Ishikawa (cell line): ENCODE results near the gene LPCAT1.

ENCODE experiments used
- CEBPB ChIP-seq: IDR thresholded peaks from 2 replicates; pipeline ENCODE4 v1.6.1; 2012
- CREB1 ChIP-seq: IDR thresholded peaks from 2 replicates; pipeline ENCODE4 v1.6.1; 2012; ENCODE audit warnings: low read depth
- EGR1 ChIP-seq: IDR thresholded peaks from 2 replicates; pipeline ENCODE4 v1.6.1; 2012
- EP300 ChIP-seq: IDR thresholded peaks from 2 replicates; pipeline ENCODE4 v1.6.1; 2012; ENCODE audit warnings: borderline replicate concordance
- FOXM1 ChIP-seq: IDR thresholded peaks from 2 replicates; pipeline ENCODE4 v1.6.1; 2012; ENCODE audit warnings: low read depth, borderline replicate concordance
- NFIC ChIP-seq: IDR thresholded peaks from 2 replicates; pipeline ENCODE4 v1.6.1; 2012
- RAD21 ChIP-seq: IDR thresholded peaks from 2 replicates; pipeline ENCODE4 v1.6.1; 2012; ENCODE audit warnings: low read depth
- TAF1 ChIP-seq: IDR thresholded peaks from 2 replicates; pipeline ENCODE4 v1.6.1; 2012; ENCODE audit warnings: low read depth, mild to moderate bottlenecking
- TCF12 ChIP-seq: IDR thresholded peaks from 2 replicates; pipeline ENCODE4 v1.6.1; 2012; ENCODE audit warnings: low read depth
- TEAD4 ChIP-seq: IDR thresholded peaks from 2 replicates; pipeline ENCODE4 v1.6.1; 2012
- YY1 ChIP-seq: IDR thresholded peaks from 2 replicates; pipeline ENCODE4 v1.6.1; 2012; ENCODE audit warnings: low read depth
- ZBTB7A ChIP-seq: IDR thresholded peaks from 2 replicates; pipeline ENCODE4 v1.6.1; 2012; ENCODE audit warnings: low read depth
- TF ChIP-seq, protein P1 (sequence below): IDR thresholded peaks from 2 replicates; pipeline ENCODE4 v1.6.1; 2012
- TF ChIP-seq, protein P2 (sequence below): IDR thresholded peaks from 2 replicates; pipeline ENCODE4 v1.6.1; 2012; ENCODE audit warnings: low read depth, mild to moderate bottlenecking
- TF ChIP-seq, protein P3 (sequence below): IDR thresholded peaks from 2 replicates; pipeline ENCODE4 v1.6.1; 2012

LPCAT1 gene

DNA sequence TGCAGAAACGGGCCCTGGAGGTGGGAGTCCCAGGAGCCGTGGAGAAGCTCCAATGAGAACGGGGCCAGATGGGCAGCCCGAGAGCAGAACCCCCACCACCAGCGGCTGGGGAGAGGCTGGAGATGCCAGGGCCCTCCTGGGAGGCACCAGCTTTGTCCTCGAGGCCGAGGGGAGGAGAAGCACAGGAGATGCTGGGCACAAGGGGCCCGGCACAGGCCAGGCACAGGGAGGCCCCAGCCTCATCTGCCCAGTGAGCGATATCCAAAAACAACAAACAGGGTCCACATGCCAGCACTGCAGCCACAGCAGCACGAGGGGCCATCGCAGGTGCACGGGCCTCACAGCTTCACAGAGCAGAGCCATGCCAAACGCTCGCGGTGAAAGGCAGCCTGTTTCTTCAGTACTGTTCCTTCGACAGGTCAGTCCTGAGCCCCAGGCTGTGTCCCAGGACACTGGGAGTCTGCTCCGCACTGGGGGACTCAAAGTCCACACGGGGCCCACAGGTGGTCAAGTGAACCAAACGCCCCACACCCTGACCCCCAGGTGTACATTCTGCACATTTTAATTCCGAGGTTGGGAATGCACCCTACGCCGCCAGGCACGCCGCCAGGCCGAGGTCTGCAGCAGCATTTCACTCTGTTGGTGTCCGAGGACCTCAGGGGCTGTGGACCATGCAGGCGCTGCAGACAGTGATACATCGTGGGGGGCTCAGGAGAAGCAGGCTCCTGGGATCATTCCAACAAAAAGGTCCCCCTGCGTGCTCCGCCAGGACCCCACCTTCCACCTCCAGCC lies 9.5 kb downstream of the LPCAT1 start:
- no peak for TF ChIP-seq FOXM1
- no peak for TF ChIP-seq ZBTB7A
- no peak for TF ChIP-seq TEAD4
- TF ChIP-seq YY1, result no peak
- TF ChIP-seq RAD21, result no peak
- TF ChIP-seq, protein P1, sequence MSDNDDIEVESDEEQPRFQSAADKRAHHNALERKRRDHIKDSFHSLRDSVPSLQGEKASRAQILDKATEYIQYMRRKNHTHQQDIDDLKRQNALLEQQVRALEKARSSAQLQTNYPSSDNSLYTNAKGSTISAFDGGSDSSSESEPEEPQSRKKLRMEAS, result no peak
- no peak for TF ChIP-seq CEBPB
- no peak for TF ChIP-seq EP300
- no peak for TF ChIP-seq CREB1
- no peak for TF ChIP-seq TAF1
- TF ChIP-seq, protein P2, sequence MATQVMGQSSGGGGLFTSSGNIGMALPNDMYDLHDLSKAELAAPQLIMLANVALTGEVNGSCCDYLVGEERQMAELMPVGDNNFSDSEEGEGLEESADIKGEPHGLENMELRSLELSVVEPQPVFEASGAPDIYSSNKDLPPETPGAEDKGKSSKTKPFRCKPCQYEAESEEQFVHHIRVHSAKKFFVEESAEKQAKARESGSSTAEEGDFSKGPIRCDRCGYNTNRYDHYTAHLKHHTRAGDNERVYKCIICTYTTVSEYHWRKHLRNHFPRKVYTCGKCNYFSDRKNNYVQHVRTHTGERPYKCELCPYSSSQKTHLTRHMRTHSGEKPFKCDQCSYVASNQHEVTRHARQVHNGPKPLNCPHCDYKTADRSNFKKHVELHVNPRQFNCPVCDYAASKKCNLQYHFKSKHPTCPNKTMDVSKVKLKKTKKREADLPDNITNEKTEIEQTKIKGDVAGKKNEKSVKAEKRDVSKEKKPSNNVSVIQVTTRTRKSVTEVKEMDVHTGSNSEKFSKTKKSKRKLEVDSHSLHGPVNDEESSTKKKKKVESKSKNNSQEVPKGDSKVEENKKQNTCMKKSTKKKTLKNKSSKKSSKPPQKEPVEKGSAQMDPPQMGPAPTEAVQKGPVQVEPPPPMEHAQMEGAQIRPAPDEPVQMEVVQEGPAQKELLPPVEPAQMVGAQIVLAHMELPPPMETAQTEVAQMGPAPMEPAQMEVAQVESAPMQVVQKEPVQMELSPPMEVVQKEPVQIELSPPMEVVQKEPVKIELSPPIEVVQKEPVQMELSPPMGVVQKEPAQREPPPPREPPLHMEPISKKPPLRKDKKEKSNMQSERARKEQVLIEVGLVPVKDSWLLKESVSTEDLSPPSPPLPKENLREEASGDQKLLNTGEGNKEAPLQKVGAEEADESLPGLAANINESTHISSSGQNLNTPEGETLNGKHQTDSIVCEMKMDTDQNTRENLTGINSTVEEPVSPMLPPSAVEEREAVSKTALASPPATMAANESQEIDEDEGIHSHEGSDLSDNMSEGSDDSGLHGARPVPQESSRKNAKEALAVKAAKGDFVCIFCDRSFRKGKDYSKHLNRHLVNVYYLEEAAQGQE, result no peak
- TF ChIP-seq NFIC, result no peak
- TF ChIP-seq EGR1, result no peak
- TF ChIP-seq, protein P3, sequence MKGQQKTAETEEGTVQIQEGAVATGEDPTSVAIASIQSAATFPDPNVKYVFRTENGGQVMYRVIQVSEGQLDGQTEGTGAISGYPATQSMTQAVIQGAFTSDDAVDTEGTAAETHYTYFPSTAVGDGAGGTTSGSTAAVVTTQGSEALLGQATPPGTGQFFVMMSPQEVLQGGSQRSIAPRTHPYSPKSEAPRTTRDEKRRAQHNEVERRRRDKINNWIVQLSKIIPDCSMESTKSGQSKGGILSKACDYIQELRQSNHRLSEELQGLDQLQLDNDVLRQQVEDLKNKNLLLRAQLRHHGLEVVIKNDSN, result no peak
- no peak for TF ChIP-seq TCF12

DNA sequence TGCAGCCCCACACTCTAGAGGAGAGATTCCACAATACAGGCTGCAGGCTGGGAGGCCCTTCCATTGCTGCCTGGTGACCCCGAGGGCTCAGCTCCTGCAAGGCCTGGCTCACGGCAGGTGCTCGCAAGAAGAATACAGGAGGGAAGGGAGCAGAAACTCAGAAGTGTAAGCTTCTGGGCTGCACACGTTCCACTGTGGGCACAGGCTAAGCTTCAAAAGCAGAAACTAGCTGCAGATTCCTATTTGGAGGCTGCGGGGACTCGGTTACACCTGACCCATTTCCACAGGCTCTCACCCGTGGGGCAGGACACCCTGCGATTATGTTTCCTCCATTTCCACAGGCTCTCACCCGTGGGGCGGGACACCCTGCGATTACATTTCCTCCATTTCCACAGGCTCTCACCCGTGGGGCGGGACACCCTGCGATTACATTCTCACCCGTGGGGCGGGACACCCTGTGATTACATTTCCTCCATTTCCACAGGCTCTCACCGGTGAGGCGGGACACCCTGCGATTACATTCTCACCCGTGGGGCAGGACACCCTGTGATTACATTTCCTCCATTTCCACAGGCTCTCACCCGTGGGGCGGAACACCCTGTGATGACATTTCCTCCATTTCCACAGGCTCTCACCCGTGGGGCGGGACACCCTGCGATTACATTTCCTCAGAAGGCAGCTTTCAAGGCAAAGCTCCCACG lies 10.3 kb downstream of the LPCAT1 start:
- TF ChIP-seq NFIC, result no peak
- TF ChIP-seq RAD21, result no peak
- TF ChIP-seq, protein P2, result no peak
- TF ChIP-seq FOXM1, result no peak
- TF ChIP-seq, protein P3, result no peak
- no peak for TF ChIP-seq EP300
- TF ChIP-seq, protein P1, result no peak
- no peak for TF ChIP-seq TAF1
- no peak for TF ChIP-seq TEAD4
- TF ChIP-seq EGR1, result no peak
- no peak for TF ChIP-seq CREB1
- TF ChIP-seq ZBTB7A, result no peak

DNA sequence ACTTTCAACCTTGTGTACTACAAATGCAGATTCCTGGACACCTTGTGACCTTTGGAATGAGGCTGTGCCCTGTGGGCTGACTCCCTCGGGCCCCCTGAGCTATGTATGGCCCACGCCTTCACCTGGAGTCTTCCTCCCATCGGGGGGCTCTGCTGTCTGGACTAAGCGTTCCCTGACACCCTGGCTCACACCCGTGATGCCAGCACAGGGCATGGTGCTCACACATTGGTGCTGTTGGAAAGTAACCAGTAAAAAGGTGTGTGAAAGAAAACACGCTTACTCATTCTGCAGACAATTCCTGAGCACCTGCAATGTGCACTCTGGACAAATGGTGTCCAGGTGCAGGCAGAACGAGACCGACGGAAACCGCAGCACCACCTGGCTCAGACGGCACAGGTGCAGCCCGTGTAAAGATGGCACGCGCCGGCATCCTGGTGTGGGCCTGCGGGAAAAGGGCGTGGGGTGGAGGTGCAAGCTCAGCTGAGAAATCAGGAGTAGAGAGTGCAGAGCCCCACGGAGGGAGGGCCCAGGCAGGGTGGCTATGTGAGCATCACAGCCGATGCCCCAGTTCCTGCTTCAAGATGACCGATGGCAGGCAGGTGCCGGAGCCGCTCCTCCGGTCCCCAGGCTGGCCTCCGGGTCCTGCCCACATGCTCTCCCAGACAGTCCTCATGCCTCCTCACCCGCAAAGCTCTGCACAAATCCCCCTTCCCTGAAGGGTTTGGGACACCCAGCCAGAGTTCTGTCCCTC lies 11.0 kb downstream of the LPCAT1 start:
- TF ChIP-seq EP300, result no peak
- TF ChIP-seq TCF12, result no peak
- TF ChIP-seq, protein P1, result no peak
- no peak for TF ChIP-seq FOXM1
- no peak for TF ChIP-seq EGR1
- TF ChIP-seq NFIC, result no peak
- TF ChIP-seq CEBPB, result no peak
- no peak for TF ChIP-seq TEAD4
- TF ChIP-seq YY1, result no peak
- TF ChIP-seq, protein P2, result no peak
- TF ChIP-seq RAD21, result no peak
- TF ChIP-seq ZBTB7A, result no peak
- TF ChIP-seq CREB1, result no peak
- TF ChIP-seq, protein P3, result no peak
- TF ChIP-seq TAF1, result no peak
